GM19467 (cell line): ENCODE results near the gene POLR3G.

Experiments
- ATAC-seq: cut with Tn5 transposase; IDR thresholded peaks from one replicate; pipeline ENCODE4 v1.9.1; 2021; ENCODE audit warnings: mild to moderate bottlenecking, moderate library complexity; ENCODE audit not compliant: unreplicated experiment

The POLR3G gene, protein sequence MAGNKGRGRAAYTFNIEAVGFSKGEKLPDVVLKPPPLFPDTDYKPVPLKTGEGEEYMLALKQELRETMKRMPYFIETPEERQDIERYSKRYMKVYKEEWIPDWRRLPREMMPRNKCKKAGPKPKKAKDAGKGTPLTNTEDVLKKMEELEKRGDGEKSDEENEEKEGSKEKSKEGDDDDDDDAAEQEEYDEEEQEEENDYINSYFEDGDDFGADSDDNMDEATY

DNA sequence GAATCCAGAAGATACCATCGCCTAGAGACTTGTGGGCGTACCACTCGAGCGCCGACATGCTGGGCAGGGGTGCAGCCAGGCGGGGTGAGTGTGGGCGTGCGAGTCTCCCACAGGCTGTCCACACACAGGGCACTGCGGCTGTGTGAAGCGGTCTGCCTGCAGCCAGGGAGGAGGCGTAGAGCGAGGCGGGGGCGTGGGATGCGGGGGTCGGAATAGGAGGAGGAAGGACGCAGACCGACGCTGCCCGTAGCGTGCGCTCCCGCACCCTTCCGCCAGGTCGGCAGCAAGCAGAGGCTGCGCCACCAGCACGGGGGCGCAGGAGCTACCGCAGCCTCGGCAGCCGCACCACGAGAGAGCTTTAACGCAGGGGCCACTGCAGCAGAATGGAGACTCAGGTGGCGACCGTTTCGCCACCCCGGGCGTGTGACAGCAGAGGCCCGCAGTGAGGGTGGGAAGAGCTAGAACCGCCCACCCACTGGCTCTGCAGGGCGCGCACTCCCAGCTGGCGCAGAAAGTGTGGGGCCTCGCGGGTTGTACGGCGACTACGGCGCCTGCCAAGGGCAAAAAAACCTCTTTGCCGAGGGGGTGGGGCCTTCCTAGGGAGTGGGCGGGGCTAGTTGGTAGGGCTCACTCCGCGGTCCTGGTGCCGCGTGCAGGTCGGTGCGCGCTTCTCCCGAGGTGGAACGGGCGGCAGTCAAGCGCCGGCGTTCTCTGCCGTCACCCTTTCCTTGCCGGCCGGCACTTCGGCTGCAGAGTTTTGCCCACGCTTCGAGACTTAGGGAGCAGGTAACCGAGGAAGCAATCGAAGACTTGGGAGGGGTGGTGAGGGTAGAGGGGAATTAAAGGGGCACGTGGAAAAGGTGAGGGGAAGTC lies at the start of gene POLR3G, which contains the start of gene MBLAC2:
Gene POLR3G (plus strand): TSS at position 630 of the 873 bp plus-strand sequence. CDS start 10,704 bp downstream, outside the sequence.
Gene MBLAC2 (minus strand): TSS at position 537 of the 873 bp plus-strand sequence. CDS start 479 bp downstream, at position 58.
- ATAC-seq, result peak; percentile 89

DNA sequence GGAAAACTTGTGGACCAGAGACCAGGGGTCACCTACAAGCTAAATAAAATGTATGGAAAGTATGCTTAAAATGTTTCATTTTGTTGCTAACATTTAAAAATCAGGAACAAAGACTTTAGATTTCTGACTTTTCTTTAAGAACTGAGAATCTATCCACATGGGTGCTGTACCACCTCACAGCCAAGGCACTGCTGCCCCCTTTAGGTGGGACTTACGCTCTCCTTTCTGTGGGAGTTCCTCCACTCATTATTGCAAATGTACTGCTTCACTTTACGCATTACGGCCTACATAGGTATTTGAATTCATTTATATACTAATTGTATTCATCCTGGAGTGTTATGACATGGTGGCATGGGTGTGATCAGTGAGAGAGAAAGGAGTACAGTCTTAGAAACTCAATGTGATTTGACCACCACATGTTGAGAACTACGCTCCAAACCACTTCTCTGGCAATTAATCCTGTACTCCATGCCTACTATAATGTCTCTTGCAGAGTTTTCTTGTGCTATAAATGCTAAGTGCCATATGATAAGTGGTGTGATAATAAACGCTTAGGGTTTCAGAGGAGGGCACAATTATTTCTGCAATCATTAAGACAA lies 40.4 kb upstream of the POLR3G start:
- ATAC-seq, result peak; percentile 66

DNA sequence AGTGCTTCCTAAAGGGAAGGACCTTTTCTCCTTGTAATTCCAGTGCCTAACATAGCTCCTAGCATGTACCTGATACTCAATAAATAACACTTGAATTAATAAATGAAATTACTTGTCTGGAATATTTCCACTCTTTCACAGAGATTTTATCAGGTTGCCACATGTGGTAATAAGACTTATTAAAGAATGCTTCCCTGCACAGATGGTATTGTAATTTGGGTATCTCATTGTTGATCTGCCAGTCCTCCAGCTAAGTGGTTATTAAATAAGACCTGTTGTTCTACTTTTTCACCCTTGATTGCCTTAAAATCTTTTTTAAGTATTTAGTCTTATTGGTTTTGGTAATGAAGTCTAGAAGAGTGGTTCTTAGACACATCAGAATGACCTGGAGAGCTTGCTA lies 37.0 kb upstream of the POLR3G start:
- no peak for ATAC-seq

DNA sequence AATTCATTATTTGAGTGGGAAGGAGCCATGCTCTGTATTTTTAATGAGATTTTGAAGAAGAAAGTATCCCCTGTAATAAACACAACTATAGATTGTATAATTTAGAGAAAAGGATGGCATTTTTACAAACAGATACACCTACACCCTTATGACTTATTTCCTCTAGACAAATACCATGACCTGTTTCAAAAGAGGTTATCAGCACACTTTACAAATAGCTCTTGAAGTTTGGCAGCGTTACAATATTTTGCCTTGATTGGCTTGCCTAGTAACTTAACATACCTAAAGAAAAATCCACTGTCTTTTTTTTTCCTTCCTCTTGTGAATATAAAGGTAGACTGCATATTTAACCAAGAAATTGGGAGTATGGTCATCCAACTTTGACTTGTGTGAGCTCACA lies 36.6 kb upstream of the POLR3G start:
- no peak for ATAC-seq

DNA sequence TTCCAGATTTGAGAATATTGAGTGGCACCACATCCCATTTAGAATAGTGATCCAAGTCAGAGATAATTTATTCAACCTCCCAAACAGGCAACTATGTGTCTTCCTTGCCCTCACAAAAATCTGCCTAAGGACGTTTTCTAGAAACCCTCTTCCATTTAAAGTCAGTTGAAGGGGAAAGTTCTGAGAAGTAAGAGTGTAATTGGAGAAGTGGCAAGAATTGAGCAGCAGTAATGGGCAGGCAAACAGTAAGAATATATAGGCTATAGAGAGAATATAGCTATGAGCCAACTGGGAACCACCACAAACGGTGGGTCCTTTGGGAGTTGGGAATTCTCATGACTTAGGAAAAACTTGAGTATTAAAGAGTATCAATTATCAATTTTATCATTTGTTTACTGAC lies 34.0 kb upstream of the POLR3G start:
- no peak for ATAC-seq

DNA sequence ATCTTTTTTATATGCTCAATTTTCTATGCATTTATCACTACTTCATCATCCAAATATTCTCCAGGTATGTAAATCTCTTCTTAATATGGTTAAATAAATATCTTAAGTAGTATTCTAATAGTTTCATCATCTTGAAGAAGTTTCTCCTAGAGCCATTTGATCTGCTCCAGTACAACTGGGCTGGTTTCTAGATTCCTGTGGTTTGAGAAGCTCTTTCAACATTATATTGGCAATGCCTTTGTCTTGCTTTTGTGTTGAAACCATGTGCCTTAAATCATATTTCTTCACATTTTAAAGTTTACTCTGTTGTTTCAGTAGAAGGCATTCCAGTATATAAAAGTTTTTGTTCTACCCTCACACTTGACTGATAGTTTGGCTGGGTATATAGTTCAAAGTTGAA lies 27.7 kb upstream of the POLR3G start:
- ATAC-seq, result no peak

DNA sequence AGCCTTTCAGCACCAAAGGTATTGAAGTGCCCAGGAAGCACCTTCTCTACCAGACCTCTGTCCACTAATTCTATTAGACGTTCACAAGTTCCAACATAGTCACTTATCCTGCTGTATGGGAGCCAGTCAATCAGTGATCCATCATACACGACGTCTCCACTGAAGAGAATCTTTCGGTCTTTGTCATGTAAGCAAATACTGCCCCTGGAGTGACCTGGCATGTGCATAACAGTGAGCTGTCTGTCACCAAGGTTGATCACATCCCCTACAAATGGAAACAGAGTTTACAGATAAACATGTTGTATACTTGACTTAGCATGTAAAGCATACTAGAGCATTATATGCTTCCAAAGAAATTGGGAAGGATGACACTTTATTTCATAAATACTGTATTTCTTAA lies 13.4 kb upstream of the POLR3G start:
- ATAC-seq, result no peak

DNA sequence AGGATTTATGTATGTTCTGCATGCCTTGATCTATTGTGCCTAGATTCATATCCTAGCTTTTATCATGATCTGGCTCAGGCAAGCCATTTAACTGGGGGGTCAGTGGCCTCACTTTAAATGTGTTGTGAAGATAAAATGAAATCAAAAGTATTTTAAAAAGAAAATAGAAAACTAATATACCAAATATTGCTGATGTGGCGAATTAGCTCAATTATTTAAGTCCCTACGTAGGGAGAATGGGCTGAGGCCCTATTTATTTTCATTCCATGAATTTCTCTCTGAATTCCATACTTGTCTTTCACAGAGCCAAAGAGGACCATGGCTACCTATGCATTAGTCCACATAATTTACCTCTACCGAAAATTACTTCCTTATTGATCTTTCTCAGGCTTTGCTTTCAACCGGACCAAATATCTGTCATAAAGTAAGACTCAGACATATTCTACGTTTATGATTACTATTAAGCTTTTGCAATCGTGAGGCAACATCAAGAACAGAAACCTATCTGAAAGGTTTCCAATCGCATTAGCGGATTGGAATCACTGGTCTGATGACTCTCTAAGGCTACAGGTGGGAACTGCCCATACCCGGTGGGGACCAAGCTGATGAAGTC lies 1.8 kb upstream of the POLR3G start:
- ATAC-seq, result no peak

DNA sequence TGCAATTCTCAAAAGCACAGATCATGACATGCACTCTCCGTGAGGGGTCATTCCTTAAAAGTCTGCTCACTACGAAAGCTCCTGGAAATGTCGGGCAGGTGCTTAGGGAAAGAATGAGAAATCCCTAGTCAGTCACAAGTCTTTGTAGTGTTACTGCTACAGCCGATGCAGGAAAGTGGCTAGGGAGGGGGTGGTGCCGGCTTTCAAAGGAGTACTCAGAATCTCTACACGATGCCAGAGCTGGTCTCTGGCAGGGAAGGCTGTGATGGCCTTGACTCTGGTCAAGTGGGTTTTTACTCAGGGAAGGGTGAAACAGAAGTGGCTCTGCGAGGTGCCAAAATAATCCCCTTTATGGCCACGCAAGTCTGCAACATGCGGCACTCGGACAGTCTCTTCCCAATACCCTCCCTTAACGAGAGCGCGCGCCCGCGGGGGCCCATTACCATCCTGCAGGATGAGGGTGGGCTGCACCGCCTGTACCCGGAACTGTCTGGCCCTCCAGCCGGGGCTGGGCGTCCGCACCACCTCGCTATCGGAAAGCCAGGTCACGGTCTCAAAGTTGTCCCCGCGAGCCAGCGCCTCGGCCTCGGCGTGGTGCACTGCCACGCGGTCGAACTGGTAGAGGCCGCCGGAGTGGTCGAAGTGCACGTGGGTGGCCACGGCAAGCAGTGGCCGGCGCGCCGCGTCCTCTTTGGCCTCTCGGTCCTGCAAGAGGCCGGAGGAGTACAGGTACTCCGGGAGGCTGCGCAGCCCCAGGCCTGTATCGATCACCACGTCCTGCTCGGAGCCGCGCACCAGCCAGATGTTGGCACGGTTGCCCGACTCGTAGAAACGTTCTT lies 1.0 kb upstream of the POLR3G start:
- ATAC-seq, result peak; percentile 19

DNA sequence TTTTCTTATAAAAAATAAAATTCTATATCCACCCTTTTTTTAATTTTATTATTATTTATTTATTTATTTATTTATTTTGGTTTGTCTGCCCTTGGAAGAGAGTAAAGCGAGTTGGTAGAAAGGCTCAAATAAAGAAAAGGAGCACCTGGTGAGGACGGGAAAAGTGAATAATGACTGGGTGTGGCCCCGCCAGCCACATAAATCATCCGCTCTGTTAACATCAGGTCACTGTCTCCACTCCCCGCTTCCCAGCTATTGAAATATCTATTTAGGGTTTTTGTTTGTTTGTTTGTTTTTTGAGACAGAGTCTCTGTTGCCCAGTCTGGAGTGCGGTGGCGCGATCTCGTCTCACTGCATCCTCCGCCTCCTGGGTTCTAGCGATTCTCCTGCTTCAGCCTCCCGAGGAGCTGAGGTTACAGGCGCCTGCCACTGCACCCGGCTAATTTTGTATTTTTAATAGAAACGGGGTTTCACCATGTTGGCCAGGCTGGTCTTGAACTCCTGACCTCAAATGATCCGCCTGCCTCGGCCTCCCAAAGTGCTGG lies 844 bp downstream of the POLR3G start:
- no peak for ATAC-seq

DNA sequence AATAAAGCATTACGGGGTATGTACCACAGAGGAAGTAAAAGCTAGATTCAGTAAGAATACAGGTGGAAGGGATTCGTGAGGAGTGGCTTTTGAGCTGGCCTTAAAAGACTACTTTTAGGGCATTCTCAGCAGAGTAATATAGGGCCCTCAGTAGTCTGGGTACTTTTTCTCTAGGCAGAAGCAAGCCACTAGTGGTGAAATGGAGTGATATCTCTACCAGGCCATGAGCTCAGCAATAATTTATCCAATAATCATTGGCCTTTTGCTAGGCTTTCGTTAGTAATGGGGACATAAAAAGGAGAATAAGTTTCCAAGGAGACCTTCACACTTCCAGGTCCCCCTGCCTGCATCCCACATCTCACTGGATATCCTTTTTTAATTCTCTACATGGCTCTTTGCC lies 1.7 kb downstream of the POLR3G start:
- no peak for ATAC-seq

DNA sequence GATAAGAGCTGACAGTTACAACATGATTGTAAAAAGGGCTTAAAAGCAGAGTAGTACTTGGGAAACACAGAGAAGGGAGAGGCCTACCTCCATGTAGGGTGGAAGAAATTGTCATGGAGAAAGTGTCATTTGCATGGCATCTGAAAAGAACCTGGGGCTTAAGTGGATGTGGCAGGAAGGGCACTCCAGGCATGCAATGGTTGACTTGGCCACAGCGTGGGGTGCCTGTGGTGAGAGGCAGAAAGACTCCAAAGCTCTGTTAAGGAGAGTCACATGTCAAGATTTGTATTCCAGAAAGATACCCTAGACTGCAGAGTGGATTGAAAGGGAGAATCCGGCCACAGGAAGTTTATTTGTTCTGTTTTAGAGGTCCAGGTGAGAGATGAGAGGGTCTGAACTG lies 2.4 kb downstream of the POLR3G start:
- no peak for ATAC-seq

DNA sequence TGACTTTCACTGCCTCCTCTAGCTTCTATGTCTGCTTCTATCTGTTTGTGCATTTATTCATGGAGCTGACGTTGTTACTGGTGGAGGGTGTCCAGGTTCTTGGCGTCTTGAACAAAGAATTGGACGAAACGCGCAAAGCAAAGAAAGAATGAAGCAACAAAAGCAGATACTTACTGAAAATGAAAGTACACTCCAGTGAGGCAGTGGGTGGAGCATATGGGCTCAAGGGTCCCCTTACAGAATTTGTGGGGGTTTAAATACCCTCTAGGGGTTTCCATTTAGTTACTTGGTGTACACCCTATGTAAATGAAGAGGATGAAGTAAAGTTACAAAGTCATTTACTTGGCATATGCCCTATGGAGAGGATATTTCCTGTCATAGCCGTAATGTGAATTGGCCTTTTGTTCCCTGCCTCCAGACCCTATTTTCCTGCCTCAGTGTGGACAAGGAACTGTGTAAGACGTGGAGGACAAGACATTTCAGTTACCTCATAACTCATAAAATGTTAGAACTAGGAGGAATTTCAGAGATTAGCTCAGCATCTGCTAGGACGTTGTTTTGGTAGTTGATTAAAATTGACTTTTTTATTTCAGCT lies 3.1 kb downstream of the POLR3G start:
- ATAC-seq, result no peak

DNA sequence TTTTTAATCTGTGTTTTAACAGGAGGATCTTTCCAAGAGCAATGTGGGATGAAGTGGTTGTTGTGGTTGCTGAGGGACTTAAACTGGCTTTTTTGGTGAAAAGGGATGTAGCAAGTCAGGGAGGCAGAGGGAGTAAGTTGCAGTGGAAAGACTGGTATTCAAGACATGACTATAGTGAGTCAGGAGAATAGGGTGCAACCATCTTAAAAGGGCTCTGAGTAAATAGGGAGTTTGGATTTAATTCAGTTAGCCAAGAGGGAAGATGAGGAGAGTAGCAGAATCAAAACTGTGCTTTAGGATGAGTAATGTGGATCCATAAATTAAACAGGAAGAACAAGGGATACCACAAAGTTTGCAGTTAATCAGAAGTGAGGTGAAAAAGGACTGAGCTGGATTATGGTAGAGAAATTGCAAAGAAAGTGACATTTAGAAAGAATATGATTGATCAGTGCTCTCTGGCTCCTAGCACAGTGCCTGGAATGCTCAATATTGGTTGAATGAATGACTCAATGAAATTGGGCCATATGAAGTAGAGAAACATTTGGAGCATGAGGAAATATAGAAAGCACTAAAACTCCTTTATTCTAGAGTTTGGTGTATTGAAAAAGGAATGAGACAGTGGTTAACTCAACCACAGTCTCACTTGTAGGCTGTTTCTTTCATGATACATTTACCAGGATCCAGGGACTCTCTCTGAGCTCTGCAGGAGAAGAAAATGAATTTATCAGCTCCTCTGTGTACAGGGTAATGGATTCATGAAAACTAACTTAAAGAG lies 5.1 kb downstream of the POLR3G start:
- no peak for ATAC-seq

DNA sequence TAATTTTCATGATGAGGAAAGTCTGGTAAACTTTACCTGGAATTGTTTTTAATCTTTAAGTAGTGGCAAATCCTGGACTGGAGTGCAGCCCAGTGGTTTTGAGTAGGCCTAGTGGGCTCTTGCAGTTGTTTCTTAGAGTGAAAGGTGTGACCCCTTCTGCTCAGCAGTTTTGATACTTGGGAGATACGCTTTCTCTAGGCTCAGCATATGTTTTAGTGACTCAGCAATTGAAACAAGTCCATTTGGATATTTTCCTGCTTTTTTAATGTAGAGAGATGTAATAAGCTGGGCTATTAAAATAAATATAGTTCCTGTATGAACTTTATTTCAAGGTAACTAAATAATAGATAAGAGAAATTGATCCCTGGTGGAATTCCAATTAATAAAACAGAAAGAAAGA lies 6.0 kb downstream of the POLR3G start:
- no peak for ATAC-seq

DNA sequence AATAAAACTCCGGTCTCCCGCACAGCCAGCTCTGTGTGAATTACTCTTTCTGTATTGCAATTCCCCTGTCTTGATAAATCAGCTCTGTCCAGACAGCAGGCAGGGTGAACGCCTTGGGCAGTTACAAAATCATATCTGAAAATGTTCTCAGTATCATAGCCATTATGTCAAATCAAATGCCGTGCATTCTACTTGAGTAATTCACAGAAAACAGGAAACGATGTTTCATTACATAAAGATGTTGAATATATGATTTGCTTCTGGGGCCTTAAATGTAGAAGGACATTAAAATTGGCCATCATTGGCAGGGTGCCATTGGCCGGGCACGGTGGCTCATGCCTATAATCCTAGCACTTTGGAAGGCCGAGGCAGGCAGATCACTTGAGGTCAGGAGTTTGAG lies 8.5 kb downstream of the POLR3G start:
- no peak for ATAC-seq

DNA sequence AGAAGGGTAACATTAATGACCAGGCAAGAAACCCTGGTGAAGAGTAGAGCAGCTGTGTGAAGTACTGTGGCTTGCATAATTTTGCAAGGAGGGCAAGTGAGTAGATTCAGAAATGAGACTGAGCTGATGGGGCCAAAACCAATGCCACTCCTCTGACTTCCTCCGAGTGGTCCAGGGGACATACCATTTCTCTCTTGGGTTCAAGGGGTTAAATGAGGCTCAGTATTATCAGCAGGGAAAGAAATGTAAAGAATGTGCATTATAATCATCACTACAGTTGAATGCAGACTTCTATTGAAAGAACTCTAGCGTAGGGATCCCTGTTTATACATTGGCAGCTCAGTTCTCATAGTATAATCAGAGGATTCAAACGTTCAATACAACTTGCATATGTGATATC lies 9.9 kb downstream of the POLR3G start:
- ATAC-seq, result no peak

DNA sequence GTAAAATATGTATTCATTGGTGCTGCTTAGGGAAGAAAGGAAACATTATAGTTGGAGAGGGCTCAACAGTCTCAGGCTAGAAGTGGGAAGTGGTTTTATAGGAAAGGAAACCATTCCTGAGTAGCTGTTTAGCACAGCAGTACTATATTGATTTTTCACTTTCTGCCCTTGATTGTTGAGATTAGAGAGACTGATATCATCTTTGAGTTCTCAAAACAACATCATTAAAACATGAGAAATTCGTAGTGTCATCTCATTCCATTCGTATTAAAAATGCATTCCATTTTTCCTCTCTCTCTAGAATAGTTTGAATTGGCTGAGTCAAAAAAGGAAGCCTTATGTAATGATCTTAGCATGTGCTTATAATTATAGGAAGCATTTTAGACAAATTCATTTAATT lies 14.1 kb downstream of the POLR3G start:
- no peak for ATAC-seq

DNA sequence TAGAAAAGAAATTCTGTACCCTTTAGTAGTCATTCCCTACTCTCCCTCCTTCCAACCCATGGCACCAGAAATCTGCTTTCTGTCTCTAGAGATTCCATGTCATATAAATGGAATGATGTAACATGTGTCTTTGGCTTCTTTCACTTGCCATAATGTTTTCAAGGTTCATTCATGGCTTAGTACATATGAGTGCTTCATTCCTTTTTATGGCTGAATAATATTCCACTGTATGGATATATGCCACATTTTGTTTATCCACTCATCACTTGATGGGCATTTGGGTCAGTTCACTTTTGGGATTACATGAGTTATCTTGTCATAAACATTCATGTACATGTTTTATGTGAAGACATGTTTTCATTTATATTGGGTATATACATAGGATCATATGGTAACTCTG lies 19.4 kb downstream of the POLR3G start:
- no peak for ATAC-seq
